MM.1S (cell line): Measurements from ENCODE around the gene LBH.

ENCODE experiments used
- DNase-seq: peaks from one replicate; pipeline ENCODE4 v3.0.0-alpha.2; 2015
- H2AFZ ChIP-seq: fragments of 300-600 bp; sonication (generic); 2 replicates; pipeline ENCODE4 v1.6.0; 2016; ENCODE audit warnings: antibody characterized with exemption, low read length
- H3F3A ChIP-seq: fragments of 300-600 bp; sonication (generic); 2 replicates; pipeline ENCODE4 v1.6.1; 2016; ENCODE audit warnings: mild to moderate bottlenecking, antibody characterized with exemption, low read length, moderate library complexity, mixed read lengths; ENCODE audit not compliant: insufficient read depth
- H3K27ac ChIP-seq: fragments of 300-600 bp; sonication (generic); 2 replicates; pipeline ENCODE4 v1.5.1; 2016; ENCODE audit warnings: mild to moderate bottlenecking, low read length
- H3K27me3 ChIP-seq: fragments of 300-600 bp; sonication (generic); replicated peaks from 2 replicates; pipeline ENCODE4 v1.6.0; 2016; ENCODE audit warnings: low read length; ENCODE audit not compliant: insufficient read depth
- H3K36me3 ChIP-seq: fragments of 300-600 bp; sonication (generic); replicated peaks from 2 replicates; pipeline ENCODE4 v1.6.1; 2016; ENCODE audit warnings: mild to moderate bottlenecking, low read length, mixed read lengths; ENCODE audit not compliant: insufficient read depth
- H3K4me1 ChIP-seq: fragments of 300-600 bp; sonication (generic); 2 replicates; pipeline ENCODE4 v1.6.1; 2016; ENCODE audit warnings: low read length, mixed read lengths
- H3K4me2 ChIP-seq: fragments of 300-600 bp; sonication (generic); 2 replicates; pipeline ENCODE4 v1.6.0; 2016; ENCODE audit warnings: low read depth, low read length
- H3K4me3 ChIP-seq: fragments of 300-600 bp; sonication (generic); 2 replicates; pipeline ENCODE4 v1.5.1; 2016; ENCODE audit warnings: low read length, mixed read lengths
- H3K79me2 ChIP-seq: fragments of 300-600 bp; sonication (generic); 2 replicates; pipeline ENCODE4 v1.6.1; 2016; ENCODE audit warnings: mixed run types, low read length, mixed read lengths
- H3K9ac ChIP-seq: fragments of 300-600 bp; sonication (generic); 2 replicates; pipeline ENCODE4 v1.6.1; 2016; ENCODE audit warnings: low read length, mixed read lengths
- H3K9me2 ChIP-seq: fragments of 300-600 bp; sonication (generic); replicated peaks from 2 replicates; pipeline ENCODE4 v1.6.1; 2016; ENCODE audit warnings: mild to moderate bottlenecking, low read length, mixed read lengths; ENCODE audit not compliant: insufficient read depth
- H3K9me3 ChIP-seq: fragments of 300-600 bp; sonication (generic); replicated peaks from 2 replicates; pipeline ENCODE4 v1.6.1; 2016; ENCODE audit warnings: mild to moderate bottlenecking, low read length, mixed read lengths; ENCODE audit not compliant: insufficient read depth
- H4K20me1 ChIP-seq: fragments of 300-600 bp; sonication (generic); 2 replicates; pipeline ENCODE4 v1.6.1; 2016; ENCODE audit warnings: mild to moderate bottlenecking, low read length, moderate library complexity, mixed read lengths; ENCODE audit not compliant: insufficient read depth
- EZH2 ChIP-seq: fragments of 300-600 bp; sonication (generic); optimal IDR thresholded peaks from 2 replicates; pipeline ENCODE3; 2017; ENCODE audit warnings: low read depth, mild to moderate bottlenecking, antibody characterized with exemption, low read length, mixed read lengths
- EZH2phosphoT487 ChIP-seq: fragments of 300-600 bp; sonication (generic); IDR thresholded peaks from 2 replicates; pipeline ENCODE4 v1.6.1; 2018; ENCODE audit warnings: antibody characterized with exemption, low read length
- TF ChIP-seq, protein P1 (sequence below): fragments of 300-600 bp; sonication (generic); IDR thresholded peaks from 2 replicates; pipeline ENCODE4 v1.5.1; 2016; ENCODE audit warnings: antibody characterized with exemption, low read length, mixed read lengths

LBH gene

DNA sequence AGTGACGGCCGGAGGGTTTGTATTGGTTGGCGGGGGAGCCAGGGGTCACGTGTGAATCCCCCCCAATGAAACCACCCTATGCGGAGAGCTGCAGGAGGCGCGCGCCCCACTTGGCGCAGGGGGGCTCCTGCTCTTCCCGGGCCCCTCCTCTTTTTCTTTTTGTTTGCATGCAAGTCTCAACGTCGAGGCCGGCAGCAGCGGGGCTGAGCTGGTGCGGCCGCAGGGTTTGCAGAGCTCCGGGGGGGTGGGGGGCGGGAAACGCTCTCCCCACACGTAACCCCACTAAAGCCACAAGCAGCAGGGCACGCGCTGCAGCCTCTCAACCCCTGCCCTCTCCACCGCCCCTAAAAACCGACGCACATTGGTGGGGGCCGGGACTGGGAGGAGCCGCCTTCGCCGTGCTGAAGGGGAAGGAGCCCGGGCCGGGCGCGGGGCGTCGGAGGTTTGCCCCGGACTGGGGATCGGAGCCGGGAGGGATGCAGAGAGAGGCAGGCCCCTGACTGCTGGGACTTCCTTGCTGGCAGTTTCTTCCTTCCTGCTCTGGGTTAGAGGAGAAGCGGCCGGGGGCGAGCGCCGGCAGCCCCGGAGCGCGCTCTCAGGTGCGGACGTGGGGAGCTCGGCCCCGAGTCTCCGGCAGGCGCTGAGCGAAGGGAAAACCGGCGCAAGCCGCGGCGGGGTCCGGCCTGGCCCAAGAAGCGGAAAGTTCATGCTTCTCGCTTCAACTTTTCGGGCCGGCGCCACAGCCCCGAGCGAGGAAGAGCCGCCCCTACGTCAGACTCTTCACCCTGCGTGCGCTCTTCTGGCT, 864 bp downstream of the LBH start:
- no peaks in the 10 kb centered on the region for H3K79me2 ChIP-seq
- H3K36me3 ChIP-seq = no peaks in the 10 kb centered on the region
- H3K27me3 ChIP-seq = peaks cover 22% of the 10 kb centered on the region
- no peaks in the 10 kb centered on the region for H3F3A ChIP-seq
- no peak for DNase-seq
- peak overlapping the region; percentile 80 for H2AFZ ChIP-seq
- peak overlapping the region; percentile 75 for H3K4me3 ChIP-seq
- peak overlapping the region; percentile 25; the same call in 1 of the 2 replicates for H3K9ac ChIP-seq
- H3K9me2 ChIP-seq = no peaks in the 10 kb centered on the region
- H3K4me1 ChIP-seq = no peaks in the 10 kb centered on the region
- H4K20me1 ChIP-seq = no peaks in the 10 kb centered on the region
- H3K9me3 ChIP-seq = no peaks in the 10 kb centered on the region
- no peak for TF ChIP-seq EZH2phosphoT487
- TF ChIP-seq EZH2 = no peak
- TF ChIP-seq, protein P1, sequence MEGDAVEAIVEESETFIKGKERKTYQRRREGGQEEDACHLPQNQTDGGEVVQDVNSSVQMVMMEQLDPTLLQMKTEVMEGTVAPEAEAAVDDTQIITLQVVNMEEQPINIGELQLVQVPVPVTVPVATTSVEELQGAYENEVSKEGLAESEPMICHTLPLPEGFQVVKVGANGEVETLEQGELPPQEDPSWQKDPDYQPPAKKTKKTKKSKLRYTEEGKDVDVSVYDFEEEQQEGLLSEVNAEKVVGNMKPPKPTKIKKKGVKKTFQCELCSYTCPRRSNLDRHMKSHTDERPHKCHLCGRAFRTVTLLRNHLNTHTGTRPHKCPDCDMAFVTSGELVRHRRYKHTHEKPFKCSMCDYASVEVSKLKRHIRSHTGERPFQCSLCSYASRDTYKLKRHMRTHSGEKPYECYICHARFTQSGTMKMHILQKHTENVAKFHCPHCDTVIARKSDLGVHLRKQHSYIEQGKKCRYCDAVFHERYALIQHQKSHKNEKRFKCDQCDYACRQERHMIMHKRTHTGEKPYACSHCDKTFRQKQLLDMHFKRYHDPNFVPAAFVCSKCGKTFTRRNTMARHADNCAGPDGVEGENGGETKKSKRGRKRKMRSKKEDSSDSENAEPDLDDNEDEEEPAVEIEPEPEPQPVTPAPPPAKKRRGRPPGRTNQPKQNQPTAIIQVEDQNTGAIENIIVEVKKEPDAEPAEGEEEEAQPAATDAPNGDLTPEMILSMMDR = no peak
- H3K4me2 ChIP-seq = peak overlapping the region; percentile 96
- H3K27ac ChIP-seq = no peak overlapping the region

DNA sequence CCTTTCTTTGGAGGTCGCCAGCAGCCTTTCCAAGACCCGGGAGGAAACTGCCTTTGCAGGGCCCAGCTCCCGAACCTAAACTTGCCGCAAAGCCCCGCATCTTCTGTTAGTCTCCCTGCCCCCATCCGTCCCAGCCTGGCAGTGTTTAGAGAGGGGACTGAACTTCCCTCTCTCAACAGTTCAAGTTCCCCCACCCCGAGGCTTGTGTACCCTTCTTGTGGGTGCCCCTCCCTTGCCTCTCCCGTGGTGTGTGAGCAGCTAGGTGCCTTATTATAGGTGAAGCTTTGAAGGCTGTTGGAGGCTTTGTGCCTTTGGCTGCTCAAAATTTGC, 1.4 kb downstream of the LBH start:
- H3K36me3 ChIP-seq = no peaks in the 10 kb centered on the region
- H3K9me2 ChIP-seq = no peaks in the 10 kb centered on the region
- H3K4me2 ChIP-seq = peak overlapping the region; percentile 96
- no peak overlapping the region; the same call in 1 of the 2 replicates for H3K9ac ChIP-seq
- TF ChIP-seq EZH2phosphoT487 (no peak), EZH2 (no peak)
- TF ChIP-seq, protein P1 = no peak
- H2AFZ ChIP-seq = peak overlapping the region; percentile 80; the same call in 1 of the 2 replicates
- no peaks in the 10 kb centered on the region for H3K4me1 ChIP-seq
- no peaks in the 10 kb centered on the region for H3K79me2 ChIP-seq
- peak overlapping the region; percentile 75 for H3K4me3 ChIP-seq
- H3K9me3 ChIP-seq = no peaks in the 10 kb centered on the region
- H3F3A ChIP-seq = no peaks in the 10 kb centered on the region
- peaks cover 22% of the 10 kb centered on the region for H3K27me3 ChIP-seq
- DNase-seq = no peak
- no peaks in the 10 kb centered on the region for H4K20me1 ChIP-seq
- no peak overlapping the region for H3K27ac ChIP-seq

DNA sequence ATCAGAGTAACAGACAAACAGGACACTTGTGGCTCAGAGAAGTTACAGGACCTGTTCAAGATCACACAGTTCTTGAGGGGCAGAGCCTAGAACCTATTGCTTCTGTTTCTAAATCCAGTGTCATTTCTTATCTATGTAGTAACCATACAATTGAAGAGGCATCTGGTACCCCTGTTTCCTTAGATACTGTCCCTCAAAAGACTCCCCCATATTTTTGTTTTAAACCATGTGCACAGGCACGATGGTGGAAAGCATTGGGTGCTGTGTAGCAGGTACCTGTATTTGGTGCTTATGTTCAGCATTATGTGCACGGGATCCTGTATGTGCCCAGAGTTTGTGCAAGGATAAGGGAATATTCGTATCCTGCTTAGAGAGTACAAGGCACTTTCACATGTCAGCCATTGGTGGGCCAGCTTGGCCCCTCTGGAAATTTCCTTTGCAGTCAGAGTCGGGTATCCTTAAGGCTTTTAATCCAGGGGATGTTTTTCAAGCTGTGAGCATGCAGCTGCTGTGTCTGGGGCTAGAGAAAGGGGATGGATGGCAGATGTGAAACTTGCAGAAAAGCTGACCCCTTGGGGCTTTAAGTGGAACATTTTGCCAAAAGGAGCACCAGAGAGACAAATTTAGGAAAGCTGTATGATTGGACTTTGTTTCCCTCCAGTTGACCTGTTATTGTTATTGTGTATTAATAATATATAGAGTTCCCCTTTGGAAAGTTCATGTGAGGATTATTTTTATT, 2.1 kb downstream of the LBH start:
- Histone ChIP-seq H3K36me3 (no peaks in the 10 kb centered on the region), H3F3A (no peaks in the 10 kb centered on the region), H3K9me3 (no peaks in the 10 kb centered on the region), H3K9me2 (no peaks in the 10 kb centered on the region), H4K20me1 (no peaks in the 10 kb centered on the region), H3K4me1 (no peaks in the 10 kb centered on the region), H3K4me3 (no peak overlapping the region), H2AFZ (no peak overlapping the region), H3K79me2 (no peaks in the 10 kb centered on the region), H3K9ac (no peak overlapping the region), H3K27ac (no peak overlapping the region), H3K27me3 (peaks cover 22% of the 10 kb centered on the region), H3K4me2 (no peak overlapping the region)
- TF ChIP-seq, protein P1 = no peak
- TF ChIP-seq EZH2 (no peak), EZH2phosphoT487 (no peak)
- DNase-seq = no peak
